ENCODE measurements around the gene CD226.
A peak's percentile ranks its signal among the peaks of the same experiment; 100 is the strongest.
"Not testable (repeated sequence)": the region's sequence is repeated elsewhere in the genome, so short reads cannot be mapped to it uniquely, and the experiment has no call there.

The CD226 gene

DNA sequence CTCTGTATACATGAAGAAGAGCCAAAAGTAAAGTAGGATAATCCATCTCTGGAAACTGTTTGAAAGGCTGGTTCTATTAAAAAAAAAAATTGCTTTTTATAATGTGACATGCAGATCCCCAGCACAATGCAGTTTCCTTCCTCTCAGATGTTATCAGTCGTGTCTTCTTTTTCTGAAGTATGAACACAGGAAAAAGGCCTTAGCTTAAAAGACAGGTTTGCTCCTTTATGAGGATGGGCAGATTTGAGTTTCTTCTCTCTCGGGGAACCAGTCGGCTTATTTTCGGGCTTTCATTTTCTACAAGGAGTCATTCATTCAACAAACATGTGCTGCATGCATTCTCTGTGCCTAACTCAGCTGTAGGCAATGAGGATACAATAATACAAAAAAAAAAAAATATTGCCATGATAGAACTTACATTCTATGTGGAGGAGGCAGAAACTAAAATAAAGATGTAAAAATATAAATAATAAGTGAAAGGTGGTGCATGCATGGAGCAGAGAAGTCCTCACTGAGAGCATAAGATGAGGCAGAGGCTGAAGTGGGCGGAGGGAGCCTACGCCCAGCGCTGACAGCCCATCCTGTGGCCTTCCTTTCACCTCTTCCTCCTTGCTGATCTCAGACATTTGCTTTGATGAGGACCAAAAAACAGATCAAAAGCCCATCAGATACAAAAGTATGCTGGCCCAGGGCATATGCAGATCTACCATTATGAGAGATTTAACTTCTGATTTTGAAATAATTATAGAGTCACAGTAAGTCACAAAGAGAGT, at the start of gene CD226:
Gene CD226 (minus strand): TSS at position 513 of the 773 bp plus-strand sequence. CDS start 467 bp downstream, at position 46.
- no peak for DNase-seq

GRCh38 chr18:69996951-69997798, 49.5 kb upstream of the CD226 start:
- no peak for DNase-seq

DNA sequence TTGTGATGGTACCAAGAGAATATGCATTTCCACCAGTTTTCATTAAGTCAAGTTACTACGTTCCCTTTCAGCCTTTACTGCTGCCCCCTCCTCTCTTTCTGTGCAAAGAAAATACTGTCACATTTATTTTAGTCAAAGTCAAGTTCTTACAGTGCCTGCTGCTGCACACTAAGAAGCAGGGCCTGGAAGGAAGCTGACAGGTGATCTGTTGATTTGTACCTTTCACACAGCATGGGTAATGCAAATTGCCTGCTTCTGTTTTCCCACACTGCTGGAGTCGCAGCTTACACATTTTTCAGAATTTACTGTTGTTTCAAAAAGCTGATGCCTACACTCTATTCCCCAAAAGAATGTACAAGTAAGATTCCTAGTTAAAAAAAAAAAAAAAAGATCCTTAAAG, 48.7 kb upstream of the CD226 start:
- no peak for DNase-seq

- no peak for DNase-seq
These were observed 48.1 kb upstream of the CD226 start for GRCh38 chr18:69995774-69996173.

GRCh38 chr18:69992776-69993175, 45.1 kb upstream of the CD226 start:
- DNase-seq: peak; percentile 72

GRCh38 chr18:69987870-69988269, 40.2 kb upstream of the CD226 start:
- DNase-seq: no peak

DNA sequence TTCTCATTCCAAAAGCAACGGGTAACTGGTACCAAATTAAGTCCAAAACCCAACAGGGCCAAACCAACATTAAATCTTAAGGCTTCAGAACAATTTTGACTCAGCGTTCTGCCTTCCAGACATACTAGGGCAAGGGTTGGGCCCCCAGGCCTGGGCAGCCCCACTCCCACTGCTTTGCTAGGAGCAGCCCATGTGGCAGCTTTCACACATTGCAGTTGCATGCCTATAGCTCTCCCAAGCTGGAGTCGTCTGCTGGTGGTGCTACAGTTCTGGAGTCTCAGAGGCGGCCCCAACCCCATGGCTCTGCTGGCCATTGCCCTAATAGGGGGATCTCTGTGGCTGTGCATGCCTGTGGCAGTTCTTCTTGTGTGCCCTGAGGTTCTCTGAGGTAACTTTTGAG, 37.6 kb upstream of the CD226 start:
- DNase-seq: no peak

DNA sequence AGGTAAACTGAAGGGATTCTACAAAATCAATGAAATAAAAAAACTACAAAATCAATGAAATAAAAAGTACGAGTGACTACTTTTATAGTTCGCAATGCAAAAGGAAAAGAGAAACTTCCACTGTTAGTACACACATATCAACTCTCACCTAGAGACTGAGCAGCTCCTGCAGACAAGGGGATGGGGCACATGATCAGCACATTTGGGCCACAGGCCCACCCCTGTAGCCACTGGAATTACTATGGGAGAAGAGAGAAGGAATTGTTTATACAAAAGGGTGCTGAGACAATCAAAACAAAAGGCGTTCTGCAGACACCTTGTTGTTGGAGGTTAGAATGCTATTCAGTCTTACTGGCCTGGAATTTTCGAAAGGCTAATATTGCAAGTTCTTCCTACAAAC, 34.7 kb upstream of the CD226 start:
- no peak for DNase-seq

DNA sequence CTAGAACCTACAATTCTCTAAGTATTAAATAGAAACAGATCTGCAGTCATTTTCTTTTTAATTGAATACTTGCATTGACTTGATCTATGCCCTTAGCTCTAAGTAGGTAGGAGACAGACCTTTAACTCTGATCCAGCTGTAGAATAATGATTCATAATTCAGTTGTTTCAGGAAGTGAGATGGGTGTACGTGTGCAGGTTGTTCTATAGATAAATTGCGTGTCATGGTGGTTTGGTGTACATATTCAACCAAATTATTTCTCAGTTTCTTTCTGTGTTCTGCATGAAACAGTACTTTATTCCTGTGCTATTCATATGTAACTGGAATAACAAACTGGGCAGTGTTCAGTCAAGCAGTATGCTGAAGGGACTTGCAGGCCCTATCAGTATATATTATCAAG, 34.3 kb upstream of the CD226 start:
- no peak for DNase-seq

- DNase-seq: no peak
These were observed 33.5 kb upstream of the CD226 start for GRCh38 chr18:69980982-69981804.

GRCh38 chr18:69980509-69980908, 32.8 kb upstream of the CD226 start:
- no peak for DNase-seq

- DNase-seq: no peak
These were observed 31.4 kb upstream of the CD226 start for GRCh38 chr18:69978732-69979715.

DNA sequence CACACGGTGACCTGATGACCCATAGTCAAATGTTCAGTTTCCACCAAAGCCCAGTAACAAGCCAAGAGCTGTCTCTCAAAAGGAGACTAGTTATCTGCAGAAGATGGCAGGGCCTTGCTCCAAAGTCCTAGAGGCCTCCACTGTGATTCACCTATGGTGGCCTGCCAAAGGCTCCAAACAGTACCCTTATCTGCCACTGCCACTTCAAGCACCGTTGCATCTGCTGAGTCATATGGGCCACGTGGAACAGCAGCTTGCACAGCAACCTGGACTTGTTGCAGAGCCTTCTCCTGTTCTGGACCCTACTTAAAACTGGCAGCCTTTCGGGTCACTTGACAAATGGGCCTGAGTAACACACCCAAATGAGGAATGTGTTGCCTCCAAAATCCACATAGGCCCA, 27.6 kb upstream of the CD226 start:
- DNase-seq: not testable (repeated sequence)

DNA sequence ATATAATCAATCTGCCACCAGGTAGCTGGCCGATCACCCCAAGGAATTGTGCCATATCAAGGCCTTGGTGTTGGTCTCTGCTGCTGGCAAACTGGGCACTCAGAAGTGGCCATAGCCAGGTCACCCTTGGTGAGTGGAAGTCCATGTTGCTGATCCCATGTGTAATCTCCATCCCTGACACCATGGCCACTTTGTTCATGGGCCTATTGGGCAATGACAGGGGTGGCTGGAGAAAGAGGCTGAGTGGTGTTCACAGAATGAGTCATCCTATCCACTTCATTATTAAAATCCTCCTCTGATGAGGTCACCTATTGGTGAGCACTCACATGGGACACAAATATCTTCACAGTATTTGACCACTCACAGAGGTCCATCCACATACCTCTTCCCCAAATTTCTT, 26.7 kb upstream of the CD226 start:
- DNase-seq: peak; percentile 52

DNA sequence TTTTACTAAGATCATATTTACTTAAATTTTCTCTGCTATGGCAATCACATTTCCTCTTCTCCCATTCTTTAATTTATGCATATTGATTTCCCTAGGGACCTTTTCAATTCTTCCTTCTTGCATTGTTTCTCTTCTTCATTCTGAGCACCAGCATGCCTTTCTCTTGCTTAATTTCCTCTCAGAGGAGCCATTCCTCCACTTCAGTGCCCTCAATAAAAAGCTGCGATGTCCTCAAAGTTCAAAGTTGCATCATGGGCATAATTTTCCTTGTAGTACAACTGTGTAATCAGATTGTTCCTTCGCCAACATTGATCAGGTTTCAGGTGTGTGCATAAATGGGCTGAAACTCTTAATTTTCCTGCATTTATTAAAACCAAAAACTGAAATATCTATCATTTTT, 21.8 kb upstream of the CD226 start:
- peak; percentile 5 for DNase-seq

- no peak for DNase-seq
These were observed 20.4 kb upstream of the CD226 start for GRCh38 chr18:69968039-69968438.

GRCh38 chr18:69963196-69963595, 15.5 kb upstream of the CD226 start:
- no peak for DNase-seq

- no peak for DNase-seq
These were observed 14.0 kb upstream of the CD226 start for GRCh38 chr18:69961718-69962117.

- no peak for DNase-seq
These were observed 10.7 kb upstream of the CD226 start for GRCh38 chr18:69958422-69958821.

- no peak for DNase-seq
These were observed 10.1 kb upstream of the CD226 start for GRCh38 chr18:69957747-69958146.

DNA sequence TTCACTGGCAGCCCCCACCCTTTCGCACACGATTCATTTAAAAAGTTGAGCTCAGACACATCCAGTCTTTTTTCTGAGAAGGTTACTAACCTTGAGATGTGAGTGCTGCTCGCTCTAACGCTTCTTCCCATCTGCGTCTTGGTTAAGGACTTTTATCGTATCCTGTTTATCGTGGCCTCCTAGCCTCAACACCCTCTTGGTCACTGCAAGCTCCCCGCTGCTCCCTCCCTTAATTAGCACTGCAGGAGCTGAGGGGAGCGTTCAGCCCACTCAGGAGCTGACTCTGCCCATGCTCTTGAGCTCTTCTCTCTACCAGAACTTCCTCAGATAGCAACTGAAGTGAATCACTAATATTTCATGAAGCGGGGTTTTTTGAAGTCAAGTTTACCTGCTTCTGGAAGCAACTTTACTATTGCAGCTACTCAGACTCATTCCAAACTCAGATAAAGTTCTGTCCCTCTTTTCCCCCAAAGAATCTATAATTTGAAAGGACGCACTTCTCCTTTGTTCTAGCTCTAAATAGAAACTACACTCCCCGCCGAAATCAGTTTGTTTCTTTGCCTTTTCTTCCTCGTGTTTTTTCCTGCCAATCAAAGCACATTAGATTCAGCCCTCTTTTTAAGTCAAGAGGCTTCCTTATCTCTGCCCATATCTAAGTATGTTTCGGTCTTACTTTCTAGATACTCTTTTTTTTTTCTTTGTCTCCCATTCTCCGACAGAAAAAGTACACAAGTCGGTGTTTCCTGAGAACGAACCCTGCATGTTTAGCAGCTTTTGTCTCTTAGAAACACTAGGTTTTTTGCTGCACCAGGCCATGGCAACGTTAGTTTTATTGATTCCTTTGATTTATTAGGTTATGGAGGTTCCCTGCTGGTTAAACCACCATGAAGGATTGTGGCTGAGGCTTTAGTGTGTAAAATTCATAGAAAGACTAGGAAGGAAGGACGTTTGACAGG, 9.3 kb upstream of the CD226 start:
- DNase-seq: no peak

Data from fibroblast of skin of right biceps (primary cell).